NCI-H748 (cell line): ENCODE measurements around the gene RECK.

Source experiments
- DNase-seq: peaks from one replicate; lab custom pipeline; 2025; ENCODE audit not compliant: unreplicated experiment; lab: John Stamatoyannopoulos, UW

The RECK gene

GRCh38 chr9:36137392-36138004, 100.8 kb downstream of the RECK start:
- no peak for DNase-seq

- no peak for DNase-seq
Observed at GRCh38 chr9:36138496-36138895, 101.8 kb downstream of the RECK start.

GRCh38 chr9:36138901-36139300, 102.2 kb downstream of the RECK start:
- no peak for DNase-seq

GRCh38 chr9:36140086-36141084, 103.7 kb downstream of the RECK start:
- DNase-seq, result no peak

- no peak for DNase-seq
Observed at GRCh38 chr9:36141288-36141687, 104.6 kb downstream of the RECK start.

GRCh38 chr9:36141761-36142160, 105.0 kb downstream of the RECK start:
- no peak for DNase-seq

- no peak for DNase-seq
Observed at GRCh38 chr9:36142510-36143244, 106.0 kb downstream of the RECK start.

- DNase-seq, result no peak
Observed at GRCh38 chr9:36143245-36143641, 106.5 kb downstream of the RECK start.

GRCh38 chr9:36144309-36145232, 107.9 kb downstream of the RECK start:
- no peak for DNase-seq

- no peak for DNase-seq
Observed at GRCh38 chr9:36145970-36146369, 109.3 kb downstream of the RECK start.

GRCh38 chr9:36146651-36147050, 109.9 kb downstream of the RECK start:
- no peak for DNase-seq

- DNase-seq, result no peak
Observed at GRCh38 chr9:36147441-36148175, 110.9 kb downstream of the RECK start.

- DNase-seq, result no peak
Observed at GRCh38 chr9:36148311-36149051, 111.8 kb downstream of the RECK start.

- no peak for DNase-seq
Observed at GRCh38 chr9:36149197-36149596, 112.5 kb downstream of the RECK start.

GRCh38 chr9:36150574-36151315, 114.0 kb downstream of the RECK start:
- no peak for DNase-seq

GRCh38 chr9:36151316-36152210, 114.8 kb downstream of the RECK start:
- no peak for DNase-seq

GRCh38 chr9:36152741-36153438, 116.2 kb downstream of the RECK start:
- DNase-seq, result no peak
